Activated naive CD4-positive, alpha-beta T cell treated with anti-CD3 and anti-CD28 coated beads, Interleukin-2, amount 50 U/mL, for 24 hours (primary cell): ENCODE measurements around the gene FAM174C.

Experiments used
- H3K27ac Mint-ChIP-seq: one replicate; pipeline ENCODE4 v1.8.0; 2021; ENCODE audit warnings: mild to moderate bottlenecking, mixed read lengths
- H3K27me3 Mint-ChIP-seq: one replicate; pipeline ENCODE4 v1.8.0; 2021; ENCODE audit warnings: mixed read lengths
- H3K36me3 Mint-ChIP-seq: one replicate; pipeline ENCODE4 v1.8.0; 2021; ENCODE audit warnings: mixed read lengths
- H3K4me1 Mint-ChIP-seq: one replicate; pipeline ENCODE4 v1.8.0; 2021; ENCODE audit warnings: mixed read lengths
- H3K4me3 Mint-ChIP-seq: one replicate; pipeline ENCODE4 v1.8.0; 2021; ENCODE audit warnings: mild to moderate bottlenecking, mixed read lengths
- H3K9me3 Mint-ChIP-seq: one replicate; pipeline ENCODE4 v1.8.0; 2021; ENCODE audit warnings: mixed read lengths

The FAM174C gene

GRCh38 chr19:1261798-1262622 is 13.3 kb upstream of the FAM174C start:
- Mint-ChIP-seq H3K9me3 (no peaks in the 10 kb centered on the region), H3K27ac (peak overlapping the region; percentile 88), H3K27me3 (no peaks in the 10 kb centered on the region), H3K4me3 (peak overlapping the region; percentile 96), H3K4me1 (peaks cover 55% of the 10 kb centered on the region), H3K36me3 (peaks cover 1% of the 10 kb centered on the region)

DNA sequence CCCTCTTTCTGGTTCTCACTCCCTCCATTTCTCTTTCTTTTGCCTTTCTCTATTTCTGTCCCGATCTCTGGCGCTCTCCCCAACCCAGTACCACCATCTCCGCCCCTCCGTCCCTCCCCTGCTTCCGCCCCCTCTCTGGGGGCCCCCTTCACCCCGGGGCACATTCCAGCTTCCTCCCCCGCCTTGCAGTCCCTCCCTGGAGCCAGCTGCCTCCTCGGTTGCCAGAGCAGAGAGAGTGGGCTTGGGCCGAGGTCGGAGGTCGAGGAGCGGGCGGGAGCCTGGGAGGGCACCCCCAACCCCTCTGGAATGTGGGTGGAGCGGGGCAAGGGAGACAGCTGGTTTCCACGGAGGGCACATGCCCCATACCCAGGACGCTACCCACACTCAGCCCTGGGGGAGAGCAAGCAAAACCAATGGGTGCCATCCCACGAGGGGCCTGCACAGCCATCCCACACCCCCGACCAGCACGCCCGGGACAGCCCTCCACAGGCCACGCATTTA is 12.7 kb upstream of the FAM174C start:
- no peaks in the 10 kb centered on the region for H3K9me3 Mint-ChIP-seq
- H3K4me3 Mint-ChIP-seq = peak overlapping the region; percentile 42
- H3K27me3 Mint-ChIP-seq = no peaks in the 10 kb centered on the region
- peaks cover 56% of the 10 kb centered on the region for H3K4me1 Mint-ChIP-seq
- H3K27ac Mint-ChIP-seq = no peak overlapping the region
- peaks cover 1% of the 10 kb centered on the region for H3K36me3 Mint-ChIP-seq

DNA sequence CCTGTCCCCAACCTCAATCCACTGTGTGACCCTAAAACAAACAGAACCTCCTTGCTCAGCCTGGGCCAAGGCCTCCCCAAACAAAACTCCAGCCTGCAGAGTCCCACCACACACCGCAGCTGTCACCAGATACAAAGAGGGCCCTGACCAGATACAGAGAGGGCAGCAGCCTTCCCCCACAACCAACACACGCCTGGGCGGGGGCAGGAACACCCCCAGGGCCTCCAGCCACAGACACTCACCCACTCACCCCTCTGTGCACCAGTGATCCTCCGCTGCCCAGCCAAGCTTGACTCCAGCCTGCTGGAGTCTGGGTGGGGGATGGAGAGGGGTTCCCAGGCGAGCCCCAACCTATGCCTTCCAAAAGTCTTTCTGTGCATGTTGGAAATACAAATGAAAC is 12.1 kb upstream of the FAM174C start:
- H3K4me1 Mint-ChIP-seq = peaks cover 54% of the 10 kb centered on the region
- H3K27ac Mint-ChIP-seq = peak overlapping the region; percentile 23
- no peaks in the 10 kb centered on the region for H3K27me3 Mint-ChIP-seq
- no peaks in the 10 kb centered on the region for H3K9me3 Mint-ChIP-seq
- no peaks in the 10 kb centered on the region for H3K36me3 Mint-ChIP-seq
- H3K4me3 Mint-ChIP-seq = peak overlapping the region; percentile 15

DNA sequence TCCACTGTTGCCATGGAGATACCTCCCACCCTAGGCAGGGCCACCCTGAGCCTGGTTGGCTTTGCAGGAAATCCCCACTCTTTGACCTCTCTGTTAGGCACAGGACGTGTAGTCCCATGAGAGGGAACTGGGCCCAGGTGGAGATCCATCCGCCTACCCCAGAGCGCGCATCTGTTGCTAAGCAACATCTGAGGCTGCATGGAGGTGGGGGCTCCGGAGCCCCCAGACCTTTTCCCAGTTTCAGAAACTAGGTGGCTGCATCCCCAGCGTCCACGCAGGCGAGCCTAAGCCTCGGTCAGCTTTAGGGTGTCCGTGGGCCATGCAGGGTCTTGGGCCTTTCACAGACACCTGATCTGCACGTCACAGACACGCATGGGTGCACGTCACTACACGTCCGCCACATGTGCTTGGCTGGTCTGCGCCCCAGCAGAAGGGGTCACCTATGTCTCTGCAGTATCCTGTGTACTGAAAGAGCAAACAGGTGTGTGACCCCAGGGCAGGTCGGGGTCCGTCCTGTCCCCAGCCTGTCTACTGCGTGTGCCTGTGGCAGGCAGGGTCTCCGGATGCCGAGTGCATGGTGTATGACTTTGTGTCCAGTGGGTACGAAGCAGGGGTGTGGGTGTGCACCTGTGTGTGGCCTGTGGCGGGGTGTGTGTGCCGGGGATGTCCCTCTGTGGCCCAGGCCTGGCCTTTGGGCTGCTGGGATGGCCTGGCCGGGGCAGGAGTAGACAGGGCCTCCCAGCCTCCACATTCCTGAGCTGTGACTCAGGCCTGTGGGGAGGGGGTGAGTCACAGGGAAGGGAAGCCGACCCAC is 10.3 kb upstream of the FAM174C start:
- H3K9me3 Mint-ChIP-seq = no peaks in the 10 kb centered on the region
- H3K27me3 Mint-ChIP-seq = no peaks in the 10 kb centered on the region
- H3K36me3 Mint-ChIP-seq = peaks cover under 1% of the 10 kb centered on the region
- peak overlapping the region; percentile 70 for H3K27ac Mint-ChIP-seq
- peaks cover 48% of the 10 kb centered on the region for H3K4me1 Mint-ChIP-seq
- H3K4me3 Mint-ChIP-seq = peak overlapping the region; percentile 59

GRCh38 chr19:1265615-1266128 is 9.7 kb upstream of the FAM174C start:
- peaks cover 54% of the 10 kb centered on the region for H3K4me1 Mint-ChIP-seq
- H3K27me3 Mint-ChIP-seq = no peaks in the 10 kb centered on the region
- no peaks in the 10 kb centered on the region for H3K9me3 Mint-ChIP-seq
- peaks cover 5% of the 10 kb centered on the region for H3K36me3 Mint-ChIP-seq
- peak overlapping the region; percentile 23 for H3K27ac Mint-ChIP-seq
- H3K4me3 Mint-ChIP-seq = peak overlapping the region; percentile 23

GRCh38 chr19:1266129-1266915 is 9.0 kb upstream of the FAM174C start:
- H3K27ac Mint-ChIP-seq = no peak overlapping the region
- peaks cover 11% of the 10 kb centered on the region for H3K36me3 Mint-ChIP-seq
- peak overlapping the region; percentile 23 for H3K4me3 Mint-ChIP-seq
- H3K9me3 Mint-ChIP-seq = no peaks in the 10 kb centered on the region
- H3K4me1 Mint-ChIP-seq = peaks cover 59% of the 10 kb centered on the region
- H3K27me3 Mint-ChIP-seq = no peaks in the 10 kb centered on the region

- Mint-ChIP-seq H3K4me1 (peaks cover 59% of the 10 kb centered on the region), H3K36me3 (peaks cover 14% of the 10 kb centered on the region), H3K27ac (peak overlapping the region; percentile 32), H3K4me3 (peak overlapping the region; percentile 60), H3K9me3 (no peaks in the 10 kb centered on the region), H3K27me3 (no peaks in the 10 kb centered on the region)
Observed at GRCh38 chr19:1266916-1267476, 8.3 kb upstream of the FAM174C start.

DNA sequence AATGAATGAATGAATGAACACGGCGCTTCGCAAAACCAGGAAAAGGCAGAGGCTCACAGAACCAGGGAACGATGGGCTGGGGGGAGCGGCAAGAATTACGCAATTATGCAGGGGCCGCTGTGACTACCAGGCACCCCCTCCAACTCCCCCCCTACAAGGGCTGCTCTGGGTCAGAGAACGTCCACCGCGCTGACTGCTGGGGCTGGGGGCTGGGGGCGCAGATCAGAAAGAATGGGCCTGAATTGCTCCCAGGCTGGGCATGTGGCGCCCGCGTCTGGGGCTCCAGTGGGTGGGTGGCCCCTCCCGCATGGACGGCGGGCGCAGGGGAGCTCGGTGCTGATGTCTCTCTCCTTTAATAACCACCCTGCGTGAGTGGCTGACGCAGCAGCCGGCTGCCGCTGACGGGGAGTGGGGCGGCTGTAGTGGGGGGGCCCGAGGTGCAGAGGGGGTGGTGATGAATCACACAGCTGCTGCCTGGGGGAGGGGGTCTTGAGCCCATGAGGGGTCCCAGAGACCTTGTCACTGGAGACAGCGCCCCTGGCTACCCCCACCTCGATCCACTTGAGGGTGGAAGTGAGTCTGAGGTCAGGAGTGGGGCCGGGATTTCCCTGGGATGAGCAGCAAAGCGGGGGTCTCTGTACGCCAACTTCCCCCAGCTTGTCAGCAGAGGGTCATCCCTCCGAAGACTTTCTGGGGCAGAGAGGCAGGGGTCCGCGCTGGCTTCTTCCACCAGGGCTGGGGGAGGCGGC is 7.7 kb upstream of the FAM174C start:
- Mint-ChIP-seq H3K27me3 (no peaks in the 10 kb centered on the region), H3K4me3 (peak overlapping the region; percentile 60), H3K36me3 (peaks cover 18% of the 10 kb centered on the region), H3K27ac (peak overlapping the region; percentile 32), H3K9me3 (no peaks in the 10 kb centered on the region), H3K4me1 (peaks cover 61% of the 10 kb centered on the region)

- H3K9me3 Mint-ChIP-seq = no peaks in the 10 kb centered on the region
Observed at GRCh38 chr19:1268226-1269064, 6.9 kb upstream of the FAM174C start.

GRCh38 chr19:1269065-1269477 is 6.3 kb upstream of the FAM174C start, which contains the start of gene CIRBP:
Gene CIRBP, plus strand, starts transcription at chr19:1269332. Its CDS starts 1,602 bp downstream, at chr19:1270934.
- no peaks in the 10 kb centered on the region for H3K27me3 Mint-ChIP-seq
- H3K36me3 Mint-ChIP-seq = peaks cover 27% of the 10 kb centered on the region
- H3K4me1 Mint-ChIP-seq = peaks cover 64% of the 10 kb centered on the region
- H3K4me3 Mint-ChIP-seq = peak within 1 kb of the TSS; percentile 92
- peak within 1 kb of the TSS; percentile 92 for H3K27ac Mint-ChIP-seq
- H3K9me3 Mint-ChIP-seq = no peaks in the 10 kb centered on the region

More at GRCh38 chr19:1268226-1269064, 6.9 kb upstream of the FAM174C start:
- Mint-ChIP-seq H3K27me3 (no peaks in the 10 kb centered on the region), H3K4me3 (peak overlapping the region; percentile 70), H3K27ac (peak overlapping the region; percentile 89), H3K4me1 (peaks cover 59% of the 10 kb centered on the region), H3K36me3 (peaks cover 23% of the 10 kb centered on the region)

GRCh38 chr19:1269478-1270212 is 5.7 kb upstream of the FAM174C start:
- peaks cover 27% of the 10 kb centered on the region for H3K36me3 Mint-ChIP-seq
- H3K27me3 Mint-ChIP-seq = no peaks in the 10 kb centered on the region
- no peaks in the 10 kb centered on the region for H3K9me3 Mint-ChIP-seq
- H3K4me1 Mint-ChIP-seq = peaks cover 63% of the 10 kb centered on the region
- H3K27ac Mint-ChIP-seq = peak overlapping the region; percentile 92
- H3K4me3 Mint-ChIP-seq = peak overlapping the region; percentile 92

DNA sequence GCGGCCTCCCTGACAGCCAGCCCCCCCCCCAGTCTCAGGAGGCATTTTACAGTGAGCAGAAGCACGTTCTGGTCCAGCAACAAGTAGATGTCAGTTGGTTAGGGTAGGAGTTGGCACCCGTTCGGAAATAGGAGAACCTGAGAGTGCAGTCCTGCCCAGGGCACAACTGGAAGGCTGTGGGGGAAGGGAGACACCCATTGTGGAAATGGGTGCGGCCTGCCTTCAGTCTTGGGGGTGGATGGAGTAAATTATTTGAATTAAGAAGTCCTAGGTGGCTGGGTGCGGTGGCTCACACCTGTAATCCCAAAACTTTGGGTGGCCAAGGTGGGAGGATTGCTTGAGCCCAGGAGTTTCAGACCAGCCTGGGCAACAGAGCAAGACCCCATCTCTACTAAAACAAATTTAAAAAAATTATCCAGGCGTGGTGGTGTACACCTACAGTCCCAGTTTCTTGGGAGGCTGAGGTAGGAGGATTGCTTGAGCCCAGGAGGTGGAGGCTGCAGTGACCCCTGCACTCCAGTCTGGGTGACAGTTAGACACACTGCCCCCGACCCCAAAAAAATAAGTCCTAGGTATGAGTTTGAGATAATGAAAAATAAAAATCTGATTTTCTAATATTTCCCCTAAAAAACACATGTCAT is 5.0 kb upstream of the FAM174C start:
- H3K4me3 Mint-ChIP-seq = peak overlapping the region; percentile 92
- peaks cover 27% of the 10 kb centered on the region for H3K36me3 Mint-ChIP-seq
- no peaks in the 10 kb centered on the region for H3K9me3 Mint-ChIP-seq
- H3K4me1 Mint-ChIP-seq = peaks cover 59% of the 10 kb centered on the region
- no peaks in the 10 kb centered on the region for H3K27me3 Mint-ChIP-seq
- H3K27ac Mint-ChIP-seq = peak overlapping the region; percentile 92
